Measurements from ENCODE around the gene RARB. TPM values are rescaled to one million over a fixed set of nuclear protein-coding genes. Genes with fewer than 3 reads are reported as not detected.

The RARB gene
- total RNA-seq, 4 donors from 2014 or later = 13.1 to 45.8 (median 25.3) TPM

- TF ChIP-seq CTCF (IDR thresholded peaks at IDR 0.05) (no peak), POLR2AphosphoS5 (IDR thresholded peaks at IDR 0.05) (no peak), EP300 (IDR thresholded peaks at IDR 0.05) (no peak), POLR2A (IDR thresholded peaks at IDR 0.05) (no peak)
- Histone ChIP-seq H3K9me3 (peaks cover 0 to 22% (median 0%) of the 10 kb centered on the region in 3 donors), H3K36me3 (no peaks in the 10 kb centered on the region), H3K4me3 (no peak overlapping the region), H3K27ac (peak overlapping the region in 1 of 4 donors; percentile 83), H3K27me3 (no peaks in the 10 kb centered on the region), H3K4me1 (peaks cover 0 to 43% (median 5%) of the 10 kb centered on the region in 3 donors)
- 64 to 100% methylated on average over 1 of the region's 1 CpG for WGBS, 2 donors (ENCODE audit: low coverage in 1 of 2)
- no peak for ATAC-seq
Measured at GRCh38 chr3:25493786-25494185, 65.7 kb downstream of the RARB start.

- Histone ChIP-seq H3K36me3 (no peaks in the 10 kb centered on the region), H3K27me3 (no peaks in the 10 kb centered on the region), H3K4me3 (no peak overlapping the region), H3K27ac (peak overlapping the region in 1 of 4 donors; percentile 7), H3K4me1 (peaks cover 0 to 43% (median 6%) of the 10 kb centered on the region in 3 donors), H3K9me3 (peaks cover 0 to 22% (median 0%) of the 10 kb centered on the region in 3 donors)
- no peak for TF ChIP-seq EP300 (IDR thresholded peaks at IDR 0.05)
- TF ChIP-seq CTCF (IDR thresholded peaks at IDR 0.05) = no peak
- TF ChIP-seq POLR2AphosphoS5 (IDR thresholded peaks at IDR 0.05) = no peak
- ATAC-seq = no peak
- 94 to 100% methylated on average over 1 of the region's 1 CpG for WGBS, 2 donors (ENCODE audit: low coverage in 1 of 2)
Measured at GRCh38 chr3:25495304-25495703, 67.2 kb downstream of the RARB start.

GRCh38 chr3:25495726-25496253 lies 67.7 kb downstream of the RARB start:
- H3K36me3 ChIP-seq = no peaks in the 10 kb centered on the region
- peaks cover 0 to 22% (median 0%) of the 10 kb centered on the region in 3 donors for H3K9me3 ChIP-seq
- no peak overlapping the region for H3K4me3 ChIP-seq
- peak overlapping the region in 1 of 4 donors; percentile 36 for H3K27ac ChIP-seq
- no peaks in the 10 kb centered on the region for H3K27me3 ChIP-seq
- ATAC-seq = no peak
- 88 to 96% methylated on average over 5 of the region's 5 CpGs for WGBS, 2 donors (ENCODE audit: low coverage in 1 of 2)
- TF ChIP-seq EP300 (IDR thresholded peaks at IDR 0.05) = no peak
- peaks cover 0 to 44% (median 6%) of the 10 kb centered on the region in 3 donors for H3K4me1 ChIP-seq

GRCh38 chr3:25497096-25497495 lies 69.0 kb downstream of the RARB start:
- Histone ChIP-seq H3K27me3 (no peaks in the 10 kb centered on the region), H3K9me3 (peaks cover 0 to 22% (median 0%) of the 10 kb centered on the region in 3 donors), H3K27ac (peak overlapping the region in 1 of 4 donors; percentile 57), H3K4me3 (no peak overlapping the region), H3K4me1 (peaks cover 0 to 42% (median 6%) of the 10 kb centered on the region in 3 donors), H3K36me3 (peaks cover 2 to 10% of the 10 kb centered on the region in 2 donors)
- WGBS, 2 donors (ENCODE audit: low coverage in 1 of 2) = 93 to 100% methylated on average over 3 of the region's 10 CpGs
- ATAC-seq = no peak
- TF ChIP-seq CTCF (IDR thresholded peaks at IDR 0.05) = no peak

- Histone ChIP-seq H3K36me3 (peaks cover 3 to 23% of the 10 kb centered on the region in 2 donors), H3K4me3 (no peak overlapping the region), H3K4me1 (peaks cover 0 to 36% (median 4%) of the 10 kb centered on the region in 3 donors), H3K9me3 (no peaks in the 10 kb centered on the region), H3K27me3 (no peaks in the 10 kb centered on the region), H3K27ac (peak overlapping the region in 1 of 4 donors; percentile 26)
- WGBS, 2 donors (ENCODE audit: low coverage in 1 of 2) = 68 to 71% methylated on average over 5 of the region's 5 CpGs
- no peak for ATAC-seq
- TF ChIP-seq POLR2A (IDR thresholded peaks at IDR 0.05) (no peak), CTCF (IDR thresholded peaks at IDR 0.05) (no peak), POLR2AphosphoS5 (IDR thresholded peaks at IDR 0.05) (no peak), EP300 (IDR thresholded peaks at IDR 0.05) (no peak)
Measured at GRCh38 chr3:25500706-25501210, 72.7 kb downstream of the RARB start.
